Panc1 (cell line): ENCODE results near the gene ESYT2. TPM values are rescaled to one million over a fixed set of nuclear protein-coding genes. Genes with fewer than 3 reads are reported as not detected.

Experiments used
- ATAC-seq: fragments of 200-7000 bp; cut with Tn5 transposase; 2 replicates; pipeline ENCODE4 v1.9.1; 2020; ENCODE audit warnings: mild to moderate bottlenecking, moderate library complexity
- BruUV-seq: library from RNA; stranded (reverse); fragments of 400-500 nt; replicated peaks from 2 replicates; lab custom pipeline; 2021; lab: Mats Ljungman, UMichigan
- CTCF ChIA-PET: fragments of 300-600 bp; sonication (Branson Sonifier 250); formaldehyde crosslinking; loops from one replicate; lab custom pipeline; 2022; ENCODE audit warnings: antibody characterized with exemption; lab: Charles Lee
- POLR2A ChIA-PET: fragments of 300-600 bp; sonication (Branson Sonifier 250); formaldehyde crosslinking; loops from one replicate; lab custom pipeline; 2022; ENCODE audit warnings: antibody characterized with exemption; lab: Charles Lee
- DNase-seq: peaks from one replicate; pipeline ENCODE4 v3.0.0-alpha.2; 2010; ENCODE audit warnings: low read depth, low spot score
- H3K27ac ChIP-seq: 2 replicates; pipeline ENCODE4 v1.5.1; 2011; ENCODE audit warnings: mild to moderate bottlenecking, low read length, inconsistent platforms
- H3K27me3 ChIP-seq: fragments of 200-500 bp; sonication (Bioruptor generic); 2 replicates; pipeline ENCODE4 v1.6.0; 2014; ENCODE audit warnings: low read length, inconsistent platforms; ENCODE audit not compliant: control insufficient read depth, insufficient read depth
- H3K36me3 ChIP-seq: fragments of 200-500 bp; sonication (Bioruptor generic); 2 replicates; pipeline ENCODE4 v1.5.1; 2014; ENCODE audit warnings: inconsistent platforms, mild to moderate bottlenecking, low read length, moderate library complexity; ENCODE audit not compliant: control insufficient read depth, insufficient read depth
- H3K4me1 ChIP-seq: 2 replicates; pipeline ENCODE4 v1.5.1; 2011; ENCODE audit warnings: inconsistent platforms, mild to moderate bottlenecking, low read length, moderate library complexity; ENCODE audit not compliant: control insufficient read depth, insufficient read depth
- H3K4me3 ChIP-seq, 2 experiments: 2 replicates each; pipeline ENCODE4 v1.5.1; 2011 to 2012; ENCODE audit warnings: low read depth in 2 of 2, low read length in 2 of 2, mild to moderate bottlenecking in 2 of 2, inconsistent platforms in 1 of 2, moderate library complexity in 1 of 2
- H3K9me3 ChIP-seq: fragments of 200-500 bp; sonication (Bioruptor generic); 2 replicates; pipeline ENCODE4 v1.5.1; 2014; ENCODE audit warnings: low read depth, mild to moderate bottlenecking, inconsistent platforms, low read length, moderate library complexity; ENCODE audit not compliant: control insufficient read depth, insufficient read depth
- CTCF ChIP-seq: fragments of 450-650 bp; IDR thresholded peaks from 2 replicates; pipeline ENCODE4 v1.5.1; 2017; ENCODE audit warnings: mild to moderate bottlenecking
- POLR2AphosphoS5 ChIP-seq: IDR thresholded peaks from 2 replicates; pipeline ENCODE4 v1.6.1; 2012; ENCODE audit warnings: mild to moderate bottlenecking, low read depth, low read length, moderate library complexity
- REST ChIP-seq, 2 experiments: IDR thresholded peaks; 2 replicates each; pipeline ENCODE4 v1.6.1; 2011 to 2012; ENCODE audit warnings: low read depth in 2 of 2, control low read depth in 1 of 2, low read length in 1 of 2, mild to moderate bottlenecking in 1 of 2, moderate library complexity in 1 of 2; ENCODE audit not compliant: insufficient read depth in 1 of 2
- SIN3A ChIP-seq: IDR thresholded peaks from 2 replicates; pipeline ENCODE4 v1.6.1; 2012; ENCODE audit warnings: low read depth, mild to moderate bottlenecking, low read length, moderate library complexity, borderline replicate concordance; ENCODE audit not compliant: insufficient read depth
- TCF7L2 ChIP-seq: IDR thresholded peaks from 2 replicates; pipeline ENCODE4 v1.6.1; 2011; ENCODE audit warnings: mild to moderate bottlenecking, low read depth, low read length, inconsistent platforms
- in situ Hi-C: cut with HindIII; loops from 2 replicates; pipeline ENCODE4 v1.10.0; 2016; ENCODE audit warnings: low sequenced_read_pairs, low pct_unique_long_range_greater_than_20kb
- intact Hi-C: fragments of 100-400 bp; cut with micrococcal nuclease; formaldehyde crosslinking; loops from one replicate; pipeline ENCODE4 v1.10.0; 2022; ENCODE audit not compliant: unreplicated experiment
- total RNA-seq: library from RNA; stranded (reverse); gene quantifications from one replicate; pipeline ENCODE4 v1.2.1, GENCODE V29; 2021; ENCODE audit not compliant: unreplicated experiment

The ESYT2 gene
- total RNA-seq, 1 experiment from 2014 or later: 92.7 TPM

GRCh38 chr7:158849768-158850544, 20.6 kb upstream of the ESYT2 start:
- Histone ChIP-seq H3K36me3 (no peaks in the 10 kb centered on the region), H3K27me3 (no peaks in the 10 kb centered on the region), H3K9me3 (peaks cover 19% of the 10 kb centered on the region), H3K27ac (no peak overlapping the region), H3K4me1 (peaks cover 1% of the 10 kb centered on the region; the same call in 1 of the 2 replicates), H3K4me3 (no peak overlapping the region)
- DNase-seq: no peak
- POLR2A ChIA-PET: no interaction called here
- no TSS peak for BruUV-seq
- in situ Hi-C loops (no loop called here), intact Hi-C loops (no loop called here)
- CTCF ChIA-PET: no interaction called here
- TF ChIP-seq CTCF (no peak), TCF7L2 (no peak), REST (IDR thresholded peaks at IDR 0.05; ENCODE audit: insufficient read depth in 1 of 2, low read depth in 2 of 2, low read length in 1 of 2) (no peak), SIN3A (no peak), POLR2AphosphoS5 (no peak)
- peak; percentile 26; the same call in 1 of the 2 replicates for ATAC-seq

GRCh38 chr7:158849442-158849767, 20.1 kb upstream of the ESYT2 start:
- Histone ChIP-seq H3K9me3 (peaks cover 19% of the 10 kb centered on the region), H3K4me1 (no peaks in the 10 kb centered on the region), H3K4me3 (no peak overlapping the region), H3K27ac (no peak overlapping the region), H3K27me3 (no peaks in the 10 kb centered on the region), H3K36me3 (no peaks in the 10 kb centered on the region)
- in situ Hi-C loops: no loop called here
- DNase-seq (no peak), ATAC-seq (no peak)
- TF ChIP-seq SIN3A (no peak), CTCF (no peak), POLR2AphosphoS5 (no peak), REST (IDR thresholded peaks at IDR 0.05; ENCODE audit: insufficient read depth in 1 of 2, low read depth in 2 of 2, low read length in 1 of 2) (no peak), TCF7L2 (no peak)
- POLR2A ChIA-PET: no interaction called here
- intact Hi-C loops: no loop called here
- CTCF ChIA-PET: no interaction called here
- BruUV-seq: no TSS peak
